Stimulated activated CD4-positive, alpha-beta T cell treated with anti-CD3 and anti-CD28 coated beads, Interleukin-12 subunit alpha, Interleukin-12 subunit beta, amount 100 ng/mL, for 4 hours (primary cell): ENCODE measurements around the gene MAD1L1.
"Not testable (repeated sequence)": the region's sequence is repeated elsewhere in the genome, so short reads cannot be mapped to it uniquely, and the experiment has no call there.

Experiments used
- DNase-seq: peaks from one replicate; pipeline ENCODE4 v3.0.0-alpha.2; 2020

Gene MAD1L1

DNA sequence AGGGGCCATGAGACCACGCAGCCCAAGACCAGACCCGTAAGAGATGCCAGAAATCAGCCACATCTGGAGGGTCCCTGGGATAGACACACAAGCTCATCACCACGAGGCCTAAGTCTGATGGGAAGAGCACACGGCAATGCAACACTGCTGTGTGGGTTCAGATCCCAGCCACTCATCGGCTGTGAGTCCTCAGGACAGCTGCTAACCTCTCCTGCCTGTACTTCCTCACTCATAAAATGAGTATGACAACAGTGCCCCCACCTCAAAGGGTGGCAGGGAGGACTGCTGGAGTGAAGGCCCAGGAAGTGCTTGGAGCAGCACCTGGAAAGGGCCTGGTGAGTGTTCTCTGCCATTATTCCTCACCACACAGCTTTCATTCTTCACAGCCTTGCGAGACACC is 60.9 kb downstream of the MAD1L1 start:
- no peak for DNase-seq

DNA sequence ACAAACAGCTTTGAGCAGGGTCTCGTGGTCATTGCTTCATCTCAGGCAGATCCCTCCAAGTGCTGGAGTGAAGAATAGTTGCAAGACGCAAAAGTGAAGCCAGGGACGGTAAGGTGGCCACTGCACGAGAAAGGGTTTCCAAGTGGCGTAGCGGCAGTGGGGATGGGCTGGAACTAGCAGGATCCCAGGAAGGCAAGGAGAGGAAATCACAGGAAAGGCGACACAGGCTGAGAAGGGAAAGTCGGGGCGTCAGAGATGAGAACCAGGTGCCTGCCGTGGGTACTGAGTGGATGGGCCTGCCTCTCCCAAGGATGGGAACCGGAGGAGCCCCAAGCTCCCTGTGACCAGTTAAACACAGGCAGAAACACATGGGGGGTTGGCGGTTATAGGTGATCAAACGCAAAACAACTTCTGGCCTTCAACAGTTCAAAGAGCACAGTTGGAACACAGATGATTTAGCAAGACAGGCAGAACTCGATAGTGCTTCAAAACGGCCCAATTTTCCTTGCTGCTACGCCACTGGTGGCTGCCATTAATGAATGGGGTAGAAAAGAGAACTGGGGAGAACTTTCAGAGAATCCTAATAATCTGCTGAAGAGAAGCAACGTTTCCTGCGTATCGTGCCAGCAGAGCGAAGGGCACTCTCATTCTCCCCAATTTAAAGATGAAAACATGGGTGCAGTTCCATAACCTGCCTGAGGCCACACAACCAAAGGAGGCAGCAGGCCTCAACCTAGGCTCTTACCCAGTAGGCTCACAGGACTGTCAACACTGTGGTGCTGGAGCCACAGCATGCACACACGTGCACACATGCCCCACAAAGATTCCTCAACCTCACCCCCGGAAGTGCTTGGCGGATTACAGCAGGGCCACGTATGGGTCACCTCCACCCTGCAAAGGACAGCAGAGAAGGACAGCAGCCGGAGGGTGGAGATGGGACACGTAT is 61.9 kb downstream of the MAD1L1 start:
- DNase-seq = no peak

DNA sequence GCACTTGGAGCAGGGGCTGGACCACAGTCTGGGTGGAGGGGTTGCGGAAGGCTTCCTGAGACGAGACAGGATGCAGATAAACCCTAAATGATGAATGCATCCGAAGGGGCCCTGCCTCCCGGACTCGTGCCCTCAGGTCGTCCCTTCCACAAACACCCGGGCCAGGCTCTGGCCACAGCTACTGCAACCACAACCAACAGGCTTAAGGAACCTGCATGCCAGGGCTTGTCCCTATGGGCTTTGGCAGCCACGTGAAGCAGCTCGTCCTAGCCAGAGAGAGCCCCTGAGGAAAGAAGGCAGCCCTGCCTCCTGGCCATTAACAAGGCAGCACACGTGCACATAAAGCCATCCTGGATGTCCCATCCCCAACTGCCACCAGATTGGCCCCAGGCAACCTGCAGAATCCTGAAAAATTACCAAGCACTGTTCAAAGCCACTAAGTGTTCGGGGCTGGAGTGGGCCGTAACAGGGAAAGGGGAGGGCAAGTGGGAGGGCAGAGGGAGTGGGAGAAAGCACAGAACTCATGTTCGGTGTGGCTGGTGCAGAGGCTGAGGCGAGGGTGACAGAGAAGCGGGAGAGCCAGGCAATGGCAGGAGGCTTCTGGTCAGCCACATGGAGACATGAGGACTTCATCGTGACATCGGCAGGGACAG is 62.7 kb downstream of the MAD1L1 start:
- no peak for DNase-seq

DNA sequence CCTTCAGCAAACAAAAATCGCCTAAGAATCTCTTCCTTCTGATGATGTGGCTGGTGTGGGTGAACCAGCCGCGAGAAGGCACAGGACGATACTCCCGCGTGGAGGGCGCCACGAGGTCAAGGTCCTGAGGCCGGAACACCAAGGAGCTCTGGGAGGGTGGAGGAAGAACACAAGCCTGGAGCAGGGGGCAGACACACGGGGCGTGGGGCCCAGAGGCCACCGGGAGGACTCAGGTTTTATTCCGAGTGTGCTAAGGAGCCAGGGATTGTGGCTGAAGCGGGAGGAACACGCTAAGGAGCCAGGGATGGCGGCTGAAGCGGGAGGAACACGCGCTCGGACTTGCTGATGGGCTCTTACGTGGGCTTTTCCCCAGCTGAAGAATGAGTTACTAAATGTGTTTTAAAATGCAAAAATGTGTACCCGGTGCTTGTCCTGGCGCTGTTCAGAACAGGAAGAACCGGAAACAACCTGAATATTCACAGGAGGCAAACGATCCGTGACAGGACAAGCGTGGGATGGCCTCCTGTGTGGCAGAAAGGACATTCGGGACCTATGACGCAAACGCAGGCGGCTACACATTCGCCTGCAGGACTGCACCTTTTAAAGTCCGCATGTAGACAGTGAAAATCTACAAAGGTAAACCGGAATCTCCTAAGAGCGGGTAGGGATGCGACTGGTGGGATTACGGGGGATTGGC is 64.0 kb downstream of the MAD1L1 start:
- DNase-seq = no peak

DNA sequence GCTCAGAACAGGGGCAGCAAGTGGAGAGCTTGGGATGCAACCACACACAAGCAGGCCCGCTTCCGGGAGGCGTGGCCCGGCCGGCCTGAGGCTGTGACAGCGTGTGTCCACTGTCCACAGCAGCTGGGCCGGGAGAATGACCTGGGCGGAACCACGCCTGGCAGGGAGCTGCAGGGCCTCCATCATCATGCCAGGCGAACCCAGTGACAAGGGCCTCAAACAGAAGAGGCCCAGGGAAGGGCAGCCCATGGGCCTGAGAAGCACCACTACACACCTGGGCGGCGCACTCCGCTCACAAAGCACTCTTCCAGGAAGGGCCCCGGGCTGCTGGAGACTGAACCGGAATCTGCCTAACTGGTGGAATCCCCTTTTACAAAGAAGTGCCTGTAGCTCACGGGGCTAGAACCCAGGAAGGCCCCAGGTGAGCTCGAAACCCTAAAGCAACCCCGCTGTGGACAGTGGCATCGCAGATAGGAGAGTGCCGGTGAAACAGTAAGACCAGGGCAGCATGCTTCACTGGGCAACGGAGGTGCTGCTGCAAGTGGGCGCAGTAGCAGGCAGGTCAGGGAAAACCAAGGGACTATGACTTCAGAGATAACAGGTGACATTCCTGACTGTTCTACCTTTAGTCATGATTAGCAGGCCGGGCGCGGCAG is 66.0 kb downstream of the MAD1L1 start:
- DNase-seq = no peak

DNA sequence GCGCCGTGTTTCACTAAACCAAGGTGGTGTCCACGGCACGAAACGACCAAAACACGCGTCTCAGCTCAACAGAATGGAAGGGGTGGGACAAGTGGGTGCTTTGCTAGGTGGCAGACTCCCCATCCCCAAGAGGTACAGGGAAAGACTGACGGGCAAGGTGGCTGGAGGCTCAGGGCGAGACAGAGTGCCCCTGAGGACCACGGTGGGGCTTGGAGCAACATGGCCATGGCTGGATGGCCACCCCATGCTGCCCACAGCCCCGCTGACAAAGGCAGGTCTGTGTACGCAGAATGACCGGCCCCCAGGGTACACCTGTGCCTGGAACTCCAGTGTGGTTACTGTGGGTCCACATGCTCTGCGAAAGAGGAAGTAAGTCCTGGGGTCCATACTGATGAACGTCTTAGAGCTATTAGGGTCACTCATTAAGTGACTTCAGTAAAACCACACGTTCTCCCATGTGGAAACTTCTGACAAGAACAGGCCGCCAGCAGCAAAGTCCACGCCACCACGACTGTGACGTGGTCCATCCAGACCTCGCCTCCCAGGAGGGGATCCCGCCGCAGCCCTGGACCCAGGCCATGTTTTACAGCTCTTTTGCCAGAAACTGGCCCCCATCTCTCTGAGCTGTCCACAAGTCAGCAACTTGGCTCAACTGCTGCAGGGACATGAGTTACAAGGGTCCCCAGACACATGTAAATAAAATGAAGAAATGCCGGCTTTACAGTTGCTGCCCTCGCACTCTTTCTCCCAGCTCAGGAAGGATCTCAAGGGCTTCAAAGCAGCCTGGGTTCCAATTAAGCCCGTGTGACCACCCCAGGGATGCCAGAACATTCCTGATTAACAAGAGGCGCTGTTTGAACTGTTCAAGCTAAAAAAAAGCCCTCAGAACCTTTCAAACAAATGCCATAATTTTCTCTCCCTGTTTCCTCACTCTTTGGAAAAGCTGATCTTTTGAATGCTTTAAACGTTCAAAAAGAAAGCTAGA is 66.8 kb downstream of the MAD1L1 start:
- no peak for DNase-seq

DNA sequence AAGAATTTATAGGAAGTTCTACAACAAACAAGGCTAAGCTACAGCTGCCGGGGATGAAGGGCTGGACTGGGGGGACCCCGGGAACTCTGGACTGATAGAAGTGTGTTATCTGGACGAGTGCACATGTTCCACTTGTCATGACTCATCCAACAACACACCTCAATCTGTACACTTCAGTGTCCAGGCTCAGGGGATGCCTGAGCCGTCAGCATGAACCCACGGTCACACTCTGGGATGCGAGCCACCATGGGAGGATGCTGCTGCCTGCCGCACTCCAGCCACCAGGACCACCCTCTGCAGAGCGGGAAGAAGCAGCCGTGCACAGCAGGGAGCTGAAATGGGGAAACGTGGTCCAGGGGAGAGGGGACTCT is 67.5 kb downstream of the MAD1L1 start:
- DNase-seq = no peak

DNA sequence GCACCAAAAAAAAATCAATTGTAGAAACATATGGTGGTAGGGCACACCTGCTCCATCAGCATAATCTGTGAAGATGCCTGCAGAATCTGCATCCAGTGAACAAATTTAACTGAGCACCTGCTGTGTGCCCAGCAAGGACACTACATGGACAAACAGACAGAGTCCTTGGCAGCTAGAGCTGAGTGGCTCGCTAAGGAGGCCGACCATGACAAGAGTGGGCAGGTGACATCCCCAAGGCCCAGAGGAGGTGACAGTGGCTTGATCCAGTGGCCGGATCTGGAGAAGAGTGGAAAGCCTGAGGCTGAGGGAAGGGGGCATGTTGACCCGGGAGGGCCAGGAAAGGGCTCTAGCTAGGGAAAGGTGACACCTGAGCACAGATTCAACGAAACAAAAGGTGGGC is 68.1 kb downstream of the MAD1L1 start:
- DNase-seq = no peak

DNA sequence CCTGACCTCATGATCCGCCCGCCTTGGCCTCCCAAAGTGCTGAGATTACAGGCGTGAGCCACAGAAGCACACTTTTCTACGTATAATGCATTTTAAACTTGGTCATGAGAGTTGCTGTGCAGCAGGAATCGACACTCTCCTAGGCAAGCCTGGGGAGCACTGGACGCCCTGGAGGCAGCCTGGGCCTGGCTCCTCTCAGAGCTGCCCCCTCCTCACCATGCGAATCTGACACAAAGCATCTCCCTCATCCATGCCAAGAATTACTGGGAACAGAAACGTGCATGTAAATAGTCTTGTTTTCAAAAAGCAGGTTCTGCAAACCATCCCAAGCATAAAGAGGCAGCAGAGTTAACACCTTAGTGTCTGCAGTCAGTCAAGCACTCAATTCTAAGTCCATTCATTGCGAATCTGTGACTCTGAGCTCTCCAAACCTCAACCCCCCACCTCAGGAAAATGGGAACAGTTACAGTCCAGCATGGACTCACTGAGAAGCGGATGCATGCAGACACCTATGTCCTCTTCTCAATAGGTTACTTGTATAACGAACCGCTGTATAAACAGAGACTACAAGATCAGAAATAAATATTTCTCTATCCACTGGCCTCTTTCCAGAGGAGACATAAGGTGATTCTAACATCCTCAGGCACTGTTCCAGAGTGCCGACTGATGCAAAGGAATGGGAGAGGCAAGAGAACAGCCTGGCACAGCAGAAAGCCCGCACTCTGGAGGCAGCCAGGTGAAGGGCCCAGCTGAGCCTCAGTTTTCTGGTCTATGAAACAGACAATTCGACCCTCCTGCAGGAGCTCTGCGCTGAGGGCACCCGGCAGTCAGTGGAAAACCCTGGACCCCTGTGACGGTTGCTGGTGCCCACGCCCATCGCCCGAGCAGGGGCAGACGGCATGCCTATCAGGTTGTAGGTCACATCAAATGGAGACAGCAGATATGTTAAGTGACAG is 68.9 kb downstream of the MAD1L1 start:
- no peak for DNase-seq

DNA sequence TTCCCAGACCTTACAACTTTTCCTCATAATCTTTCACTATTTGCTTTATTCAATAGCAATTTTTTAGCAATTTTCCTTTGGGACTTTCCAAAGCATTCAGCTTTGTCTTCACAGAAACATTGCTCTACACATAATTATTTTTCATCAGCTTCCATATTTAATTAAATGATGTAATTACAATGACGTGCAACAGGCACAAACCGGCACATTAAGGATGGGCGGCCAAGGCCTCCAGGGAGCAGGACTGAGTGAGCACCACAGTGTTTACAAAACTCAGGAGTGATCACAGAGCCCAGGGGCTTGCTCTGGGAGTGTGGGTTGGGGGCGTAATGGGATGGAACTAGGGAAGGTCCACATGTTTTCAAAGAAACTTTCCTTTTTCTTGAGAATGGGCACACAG is 69.8 kb downstream of the MAD1L1 start:
- no peak for DNase-seq

DNA sequence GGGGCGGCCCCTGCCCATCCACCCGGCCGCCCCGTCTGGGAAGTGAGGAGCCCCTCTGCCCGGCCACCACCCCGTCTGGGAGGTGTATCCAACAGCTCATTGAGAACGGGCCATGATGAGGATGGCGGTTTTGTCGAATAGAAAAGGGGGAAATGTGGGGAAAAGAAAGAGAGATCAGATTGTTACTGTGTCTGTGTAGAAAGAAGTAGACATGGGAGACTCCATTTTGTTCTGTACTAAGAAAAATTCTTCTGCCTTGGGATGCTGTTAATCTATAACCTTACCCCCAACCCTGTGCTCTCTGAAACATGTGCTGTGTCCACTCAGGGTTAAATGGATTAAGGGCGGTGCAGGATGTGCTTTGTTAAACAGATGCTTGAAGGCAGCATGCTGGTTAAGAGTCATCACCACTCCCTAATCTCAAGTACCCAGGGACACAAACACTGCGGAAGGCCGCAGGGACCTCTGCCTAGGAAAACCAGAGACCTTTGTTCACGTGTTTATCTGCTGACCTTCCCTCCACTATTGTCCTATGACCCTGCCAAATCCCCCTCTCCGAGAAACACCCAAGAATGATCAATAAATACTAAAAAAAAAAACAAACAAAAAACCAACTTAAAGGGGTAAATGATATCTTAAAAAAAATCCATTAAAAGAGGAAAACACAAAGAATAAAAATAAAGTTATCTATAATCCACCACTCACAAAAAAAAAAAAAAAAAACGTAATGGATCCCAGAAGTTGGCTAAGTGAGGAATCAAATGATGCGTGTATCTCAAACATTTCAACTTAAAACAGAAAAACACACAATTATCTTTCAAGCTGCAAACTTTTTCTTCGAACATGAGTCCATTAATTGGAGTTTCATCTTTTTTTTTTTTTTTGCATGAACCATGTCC is 70.5 kb downstream of the MAD1L1 start:
- DNase-seq = not testable (repeated sequence)

DNA sequence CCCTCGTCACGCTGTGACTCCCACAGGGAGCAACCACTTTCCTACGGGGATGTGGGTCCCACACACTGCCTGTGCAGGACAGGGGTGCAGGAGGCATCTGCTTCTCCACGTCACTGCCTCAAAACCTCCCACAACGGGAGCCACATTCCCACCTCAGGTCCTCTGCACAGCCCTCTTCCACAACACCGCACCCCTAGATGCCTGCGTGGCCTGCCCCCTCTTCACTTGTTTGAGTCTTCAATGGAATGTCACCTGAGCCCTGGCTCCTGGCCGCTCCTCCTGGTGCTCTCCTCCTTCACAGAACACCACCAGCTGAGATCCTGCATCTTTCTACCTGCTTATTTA is 73.6 kb downstream of the MAD1L1 start:
- DNase-seq = no peak

DNA sequence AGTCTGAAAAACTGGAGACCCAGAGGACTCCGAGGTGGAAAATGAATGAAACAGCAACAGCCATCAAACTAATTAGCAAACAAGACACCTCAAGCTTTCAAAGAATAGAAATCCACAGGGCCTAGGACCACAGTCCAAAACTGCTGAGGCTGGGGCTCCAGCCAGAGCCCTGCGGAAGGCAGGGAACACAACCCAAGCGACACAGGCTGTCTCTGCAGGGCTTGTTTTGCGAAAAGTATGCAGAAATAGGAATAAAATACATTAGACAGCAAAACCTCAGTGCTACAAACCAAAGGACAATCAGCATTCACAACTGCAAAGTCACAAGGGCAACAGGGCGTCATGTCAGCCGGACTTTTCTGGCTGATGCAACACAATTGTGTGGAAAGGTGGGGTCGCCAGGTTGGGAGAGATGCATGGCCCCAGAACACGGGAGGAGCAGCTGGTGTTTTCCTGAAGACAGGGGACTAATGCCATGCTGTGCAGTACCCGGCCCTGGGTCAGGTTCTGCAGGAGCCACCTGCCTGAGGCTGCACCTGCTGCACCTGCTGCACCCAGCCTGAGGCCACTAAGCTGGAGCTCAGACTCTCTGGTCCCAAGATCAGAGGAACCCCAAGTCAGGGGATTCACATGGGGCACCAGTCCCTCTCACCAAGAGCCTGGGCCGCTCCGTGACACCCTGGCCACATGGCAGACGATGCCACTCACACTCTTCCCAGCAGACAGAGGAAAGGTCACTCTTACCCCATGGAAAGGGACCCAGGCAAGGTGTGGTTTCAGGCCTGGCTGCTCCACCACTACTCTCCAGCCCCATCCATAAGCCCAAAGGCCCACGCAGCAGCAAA is 74.2 kb downstream of the MAD1L1 start:
- no peak for DNase-seq

DNA sequence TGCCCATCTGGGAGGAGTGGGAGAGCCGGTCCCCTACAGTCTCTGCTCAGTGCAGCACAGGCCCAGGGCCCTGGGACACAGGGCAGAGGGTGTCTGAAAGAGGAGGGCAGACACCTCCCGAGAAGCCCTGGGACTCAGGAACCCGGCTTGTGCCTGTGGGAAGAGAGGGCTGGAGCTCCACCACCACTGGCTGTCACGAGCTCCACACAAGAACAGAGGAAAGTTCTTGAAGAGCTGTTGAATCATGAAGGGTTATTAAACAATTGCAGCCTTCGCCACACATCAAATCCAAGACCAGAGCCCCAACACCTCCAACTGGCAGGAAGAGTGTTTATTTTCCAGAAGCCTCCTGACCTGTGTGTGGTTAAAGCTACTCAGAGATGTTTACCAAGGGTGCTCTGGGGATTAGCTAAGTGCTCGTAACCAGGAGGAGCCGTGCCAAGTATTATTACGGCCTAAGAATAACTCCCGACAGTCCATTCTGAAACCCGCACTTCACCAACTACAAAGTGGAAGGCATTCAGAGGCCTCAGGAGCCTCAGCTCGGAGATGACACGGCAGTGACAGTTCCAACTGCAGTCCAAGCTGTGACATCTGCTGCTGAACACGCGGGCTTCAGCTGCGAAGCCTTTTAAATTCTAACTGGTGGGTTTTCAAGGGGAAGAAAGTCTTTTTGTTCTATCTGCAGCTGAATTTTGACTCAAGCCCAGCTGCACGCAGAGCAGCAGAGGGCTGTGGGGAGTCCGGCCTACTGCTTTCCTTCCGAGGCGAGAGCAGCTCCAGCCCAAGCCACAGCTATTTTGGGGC is 75.1 kb downstream of the MAD1L1 start:
- DNase-seq = no peak

DNA sequence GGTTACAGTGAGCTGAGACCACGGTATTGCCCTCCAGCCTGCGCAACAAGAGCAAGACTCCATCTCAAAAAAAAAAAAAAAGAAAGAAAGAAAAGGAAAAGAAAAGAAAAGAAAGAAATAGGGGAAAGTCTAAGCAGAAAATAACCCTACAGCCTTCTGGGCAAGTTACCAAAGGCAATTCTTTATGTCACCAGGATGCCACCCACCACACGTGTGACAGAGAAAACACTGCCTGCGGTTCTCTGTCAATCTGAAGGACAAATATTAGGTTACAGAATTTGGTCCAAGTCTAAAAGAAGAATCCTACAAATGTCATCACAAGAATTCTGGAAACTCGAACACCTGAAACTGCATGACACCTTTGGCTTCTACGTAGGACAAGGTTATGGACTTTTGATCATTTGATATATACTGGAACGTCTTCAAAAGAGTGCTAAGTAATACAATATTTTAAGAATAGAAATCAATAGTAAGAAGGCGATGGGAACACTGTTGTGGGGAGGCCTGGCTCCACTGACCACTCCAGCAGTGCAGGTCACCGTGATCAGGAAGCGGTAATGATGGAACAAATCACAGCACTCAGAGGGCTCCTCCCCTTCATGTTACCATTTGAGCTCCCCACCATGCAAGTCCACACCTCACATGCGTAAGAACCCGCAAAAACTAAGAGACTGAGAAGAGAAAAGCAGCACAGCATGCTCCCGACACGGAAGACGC is 75.8 kb downstream of the MAD1L1 start:
- DNase-seq = no peak

DNA sequence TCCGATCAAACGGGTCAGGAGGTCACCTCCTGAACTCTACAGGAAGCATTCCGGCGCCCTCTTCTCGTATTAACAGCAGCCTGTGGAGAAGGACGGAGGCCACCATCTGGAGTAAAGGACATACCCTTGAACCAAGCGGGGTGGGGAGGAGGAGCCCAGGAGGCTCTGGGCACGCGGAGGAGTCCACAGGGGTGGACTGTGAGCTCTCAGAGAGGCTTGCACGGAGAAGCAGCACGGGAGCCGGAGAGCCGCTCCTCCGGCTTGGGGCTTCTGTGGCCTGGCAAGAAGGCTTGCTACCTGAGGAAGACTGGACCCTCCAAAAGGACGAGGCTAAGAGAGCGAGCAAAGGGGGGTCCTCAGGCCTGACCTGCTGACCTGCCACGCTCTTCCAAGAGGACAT is 77.9 kb downstream of the MAD1L1 start:
- DNase-seq = no peak

DNA sequence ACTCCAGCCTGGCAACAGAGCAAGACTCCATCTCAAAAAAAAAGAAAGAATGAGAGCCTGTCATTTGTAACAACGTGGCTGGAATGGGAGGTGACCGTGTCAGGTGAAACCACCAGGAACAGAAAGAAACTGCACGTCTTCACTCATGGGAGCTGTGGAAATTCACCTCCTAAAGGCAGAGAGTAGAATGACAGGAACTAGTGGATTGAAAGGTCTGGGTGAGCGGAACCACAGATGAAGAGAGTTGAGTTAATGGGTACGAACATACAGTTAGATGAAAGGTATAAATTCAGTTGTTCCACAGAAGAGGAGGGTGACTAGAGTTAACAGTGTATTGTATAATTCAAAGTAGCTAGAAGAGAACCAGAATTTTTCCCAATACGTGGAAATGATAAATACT is 78.6 kb downstream of the MAD1L1 start:
- no peak for DNase-seq
